ENCODE results near the gene ARL6IP4.

GRCh38 chr12:122942637-122943036 is 37.8 kb upstream of the ARL6IP4 start:
- TF ChIP-seq CTCF (IDR thresholded peaks at IDR 0.05) (no peak), POLR2A (IDR thresholded peaks at IDR 0.05) (no peak), POLR2AphosphoS5 (IDR thresholded peaks at IDR 0.05) (no peak)
